Omental fat pad (tissue), 4 donors: Measurements from ENCODE around the gene CST11. TPM values are rescaled to one million over a fixed set of nuclear protein-coding genes. Genes with fewer than 3 reads are reported as not detected.

Source experiments
- ATAC-seq: fragments of 150-250 bp; one replicate; pipeline ENCODE4 v1.9.1; 2016; ENCODE audit warnings: mild to moderate bottlenecking, moderate library complexity; ENCODE audit not compliant: low FRiP score
- DNase-seq: peaks from one replicate; pipeline ENCODE4 v3.0.0-alpha.2; 2019; ENCODE audit warnings: low spot score
- CTCF ChIP-seq, 3 donors: fragments of 450-650 bp; IDR thresholded peaks; one replicate each; pipeline ENCODE4 v1.5.1; 2016 to 2017; ENCODE audit warnings: antibody characterized with exemption in 3 of 3, mild to moderate bottlenecking in 3 of 3, moderate library complexity in 2 of 3
- total RNA-seq, 4 donors: library from RNA; depleted of rRNA; stranded (reverse); fragments of >200 nt; gene quantifications; one replicate each; pipeline ENCODE4 v1.1.0, GENCODE V29; 2016

The CST11 gene
- total RNA-seq, 4 donors from 2014 or later = not detected

DNA sequence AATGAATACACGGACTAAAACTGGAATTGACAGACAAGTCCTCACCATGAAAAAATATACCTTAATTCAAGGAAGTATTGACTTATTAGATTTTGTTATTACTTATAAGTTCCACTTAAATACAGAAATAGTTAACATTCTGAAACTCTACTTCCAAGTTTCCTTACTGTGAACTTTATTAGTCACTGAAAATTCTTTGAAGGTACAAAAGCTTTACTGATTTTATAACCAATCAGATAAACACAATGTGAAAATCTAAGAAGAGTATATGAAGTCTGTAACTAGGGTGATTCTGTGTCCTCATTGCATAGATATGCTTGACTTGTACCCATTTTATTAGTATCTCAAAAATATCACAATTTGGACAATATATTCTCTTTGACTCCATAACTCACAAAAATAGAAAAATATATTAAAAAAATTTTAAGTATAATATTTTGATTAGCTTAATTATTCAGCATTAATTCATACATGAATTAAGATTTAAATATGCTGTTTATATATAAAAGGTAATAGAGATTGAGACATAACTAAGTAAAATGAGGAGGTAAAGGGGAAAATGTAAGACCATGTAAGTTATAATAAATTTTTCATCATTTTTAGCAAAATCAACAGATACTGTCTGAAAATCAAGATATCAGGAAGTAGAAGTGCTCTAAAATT is 38.0 kb downstream of the CST11 start:
- DNase-seq (no peak), ATAC-seq (no peak)
- TF ChIP-seq CTCF (IDR thresholded peaks at IDR 0.05) = no peak

DNA sequence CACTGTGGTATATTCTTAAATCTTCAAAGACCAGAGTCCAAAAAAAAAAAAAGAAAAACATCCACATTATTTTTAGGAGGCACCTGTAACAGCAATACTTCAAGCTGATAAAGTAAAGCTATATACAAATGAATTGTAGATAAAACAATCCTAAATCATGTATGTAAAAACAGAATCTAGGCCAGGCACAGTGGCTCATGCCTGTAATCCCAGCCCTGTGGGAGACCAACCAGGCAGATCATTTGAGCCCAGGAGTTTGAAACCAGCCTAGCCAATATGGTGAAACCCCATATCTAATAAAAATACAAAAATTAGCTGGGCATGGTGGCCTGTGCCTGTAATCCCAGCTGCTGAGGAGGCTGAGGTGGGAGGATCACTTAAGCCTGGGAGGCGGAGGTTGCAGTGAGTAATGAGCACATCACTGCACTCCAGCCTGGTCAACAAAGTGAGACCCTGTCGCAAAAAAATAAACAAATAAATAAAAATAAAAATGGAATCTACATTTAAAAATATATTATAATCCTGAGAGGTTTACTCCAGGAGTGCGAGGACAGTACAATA is 38.7 kb downstream of the CST11 start:
- ATAC-seq (no peak), DNase-seq (no peak)
- no peak for TF ChIP-seq CTCF (IDR thresholded peaks at IDR 0.05)

- ATAC-seq (no peak), DNase-seq (no peak)
- no peak for TF ChIP-seq CTCF (IDR thresholded peaks at IDR 0.05)
Measured at GRCh38 chr20:23412026-23412425, 40.6 kb downstream of the CST11 start.

DNA sequence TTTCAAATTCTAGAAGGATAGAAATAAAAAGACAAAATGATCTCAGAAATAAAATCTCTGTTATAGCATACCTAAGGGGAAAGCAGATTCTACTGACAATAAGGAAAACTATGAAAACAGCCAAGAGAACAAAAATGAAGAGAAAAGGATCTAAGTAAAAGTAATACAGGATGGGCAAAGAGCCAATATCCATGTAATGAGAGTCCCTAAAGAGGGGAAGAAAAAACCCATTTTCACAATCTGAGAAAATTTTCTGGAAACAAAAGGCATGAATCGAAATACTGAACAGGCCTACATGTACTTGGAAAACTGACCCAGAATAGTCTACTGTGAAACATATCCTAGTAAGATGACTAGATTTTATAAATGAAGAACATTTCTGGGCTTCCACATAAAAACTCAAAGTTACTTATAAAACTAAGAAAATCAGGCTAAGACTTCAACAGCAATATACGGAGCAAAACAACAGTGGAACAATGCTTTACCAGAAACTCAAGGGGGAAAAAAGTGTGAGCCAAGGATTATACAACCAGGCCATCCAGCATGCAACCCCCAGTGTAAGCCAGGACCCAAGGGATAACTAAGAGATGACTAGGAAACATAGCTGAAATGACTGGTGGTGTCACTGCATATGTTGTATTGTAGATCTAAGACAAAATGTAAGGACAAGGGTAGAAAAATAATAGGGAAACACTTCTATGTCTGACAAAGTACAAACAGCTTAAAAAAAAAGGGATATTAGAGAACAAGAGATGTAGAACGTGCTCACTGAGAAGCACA is 41.6 kb downstream of the CST11 start:
- no peak for ATAC-seq
- TF ChIP-seq CTCF (IDR thresholded peaks at IDR 0.05) = no peak
- DNase-seq = no peak

DNA sequence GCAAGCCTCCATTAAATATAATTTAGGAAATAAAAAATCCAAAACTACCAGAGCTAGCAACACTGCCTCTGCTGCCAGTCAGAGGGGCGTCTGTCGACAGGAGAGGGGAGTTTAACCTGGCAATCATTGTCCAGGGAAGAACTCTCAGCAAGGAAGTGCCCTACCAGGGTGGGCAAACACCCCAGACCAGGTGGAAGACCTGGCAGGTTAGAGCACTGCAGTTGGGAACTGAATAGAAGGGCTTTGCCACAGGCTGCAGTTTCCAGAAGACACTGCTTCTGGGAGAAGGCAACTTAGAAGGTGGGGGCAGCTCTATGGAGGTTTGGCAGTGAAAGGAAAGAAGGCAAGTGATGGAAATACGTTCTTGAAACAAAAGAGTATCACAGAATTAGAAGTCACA is 42.9 kb downstream of the CST11 start:
- no peak for TF ChIP-seq CTCF (IDR thresholded peaks at IDR 0.05)
- no peak for DNase-seq
- no peak for ATAC-seq

DNA sequence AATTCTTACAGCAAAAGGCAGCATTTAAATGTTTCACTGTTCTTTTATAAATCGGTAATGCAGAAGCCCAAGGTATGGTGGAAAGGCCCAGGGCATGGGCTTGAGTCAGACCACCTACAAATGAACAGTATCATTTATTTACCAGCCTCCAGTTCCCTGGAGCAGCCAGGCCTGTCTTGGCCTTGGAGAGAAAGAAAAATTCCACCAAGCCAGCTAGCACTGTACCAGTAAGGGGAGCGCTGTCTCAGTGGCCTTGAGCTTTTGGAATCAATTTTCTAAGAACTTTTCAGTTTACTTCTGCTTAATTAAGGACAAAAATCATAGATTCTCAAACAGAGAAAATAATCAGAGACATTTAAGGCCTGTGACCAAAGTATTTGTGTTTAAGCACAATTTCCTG is 43.7 kb downstream of the CST11 start:
- DNase-seq = no peak
- no peak for TF ChIP-seq CTCF (IDR thresholded peaks at IDR 0.05)
- ATAC-seq = no peak
